ENCODE data around the gene TECPR1. TPM values are rescaled to one million over a fixed set of nuclear protein-coding genes. Genes with fewer than 3 reads are reported as not detected.

Gene TECPR1
- total and polyA plus RNA-seq, 2 experiments from 2014 or later: 4.6 to 24.4 TPM

DNA sequence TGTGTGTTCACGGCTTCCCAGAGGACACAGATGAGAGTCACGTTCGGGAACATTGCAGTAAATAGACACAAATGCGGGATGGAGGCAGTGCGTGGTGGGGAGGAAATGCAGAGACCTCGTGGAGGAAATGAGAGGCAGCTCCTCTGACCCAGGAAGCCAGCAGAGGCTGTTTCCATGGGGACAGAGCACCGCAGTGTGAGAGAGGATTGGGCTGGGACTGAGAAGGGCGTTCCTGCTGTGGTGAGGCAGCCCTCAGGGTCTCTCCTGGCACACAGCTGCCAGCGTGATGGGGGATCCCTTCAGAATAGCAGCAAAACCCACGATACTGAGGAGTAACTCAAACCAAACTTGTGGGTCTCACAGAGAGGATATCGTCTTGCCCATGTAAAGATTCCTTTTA is 62.5 kb downstream of the TECPR1 start (continued):
- TF ChIP-seq, protein P1, sequence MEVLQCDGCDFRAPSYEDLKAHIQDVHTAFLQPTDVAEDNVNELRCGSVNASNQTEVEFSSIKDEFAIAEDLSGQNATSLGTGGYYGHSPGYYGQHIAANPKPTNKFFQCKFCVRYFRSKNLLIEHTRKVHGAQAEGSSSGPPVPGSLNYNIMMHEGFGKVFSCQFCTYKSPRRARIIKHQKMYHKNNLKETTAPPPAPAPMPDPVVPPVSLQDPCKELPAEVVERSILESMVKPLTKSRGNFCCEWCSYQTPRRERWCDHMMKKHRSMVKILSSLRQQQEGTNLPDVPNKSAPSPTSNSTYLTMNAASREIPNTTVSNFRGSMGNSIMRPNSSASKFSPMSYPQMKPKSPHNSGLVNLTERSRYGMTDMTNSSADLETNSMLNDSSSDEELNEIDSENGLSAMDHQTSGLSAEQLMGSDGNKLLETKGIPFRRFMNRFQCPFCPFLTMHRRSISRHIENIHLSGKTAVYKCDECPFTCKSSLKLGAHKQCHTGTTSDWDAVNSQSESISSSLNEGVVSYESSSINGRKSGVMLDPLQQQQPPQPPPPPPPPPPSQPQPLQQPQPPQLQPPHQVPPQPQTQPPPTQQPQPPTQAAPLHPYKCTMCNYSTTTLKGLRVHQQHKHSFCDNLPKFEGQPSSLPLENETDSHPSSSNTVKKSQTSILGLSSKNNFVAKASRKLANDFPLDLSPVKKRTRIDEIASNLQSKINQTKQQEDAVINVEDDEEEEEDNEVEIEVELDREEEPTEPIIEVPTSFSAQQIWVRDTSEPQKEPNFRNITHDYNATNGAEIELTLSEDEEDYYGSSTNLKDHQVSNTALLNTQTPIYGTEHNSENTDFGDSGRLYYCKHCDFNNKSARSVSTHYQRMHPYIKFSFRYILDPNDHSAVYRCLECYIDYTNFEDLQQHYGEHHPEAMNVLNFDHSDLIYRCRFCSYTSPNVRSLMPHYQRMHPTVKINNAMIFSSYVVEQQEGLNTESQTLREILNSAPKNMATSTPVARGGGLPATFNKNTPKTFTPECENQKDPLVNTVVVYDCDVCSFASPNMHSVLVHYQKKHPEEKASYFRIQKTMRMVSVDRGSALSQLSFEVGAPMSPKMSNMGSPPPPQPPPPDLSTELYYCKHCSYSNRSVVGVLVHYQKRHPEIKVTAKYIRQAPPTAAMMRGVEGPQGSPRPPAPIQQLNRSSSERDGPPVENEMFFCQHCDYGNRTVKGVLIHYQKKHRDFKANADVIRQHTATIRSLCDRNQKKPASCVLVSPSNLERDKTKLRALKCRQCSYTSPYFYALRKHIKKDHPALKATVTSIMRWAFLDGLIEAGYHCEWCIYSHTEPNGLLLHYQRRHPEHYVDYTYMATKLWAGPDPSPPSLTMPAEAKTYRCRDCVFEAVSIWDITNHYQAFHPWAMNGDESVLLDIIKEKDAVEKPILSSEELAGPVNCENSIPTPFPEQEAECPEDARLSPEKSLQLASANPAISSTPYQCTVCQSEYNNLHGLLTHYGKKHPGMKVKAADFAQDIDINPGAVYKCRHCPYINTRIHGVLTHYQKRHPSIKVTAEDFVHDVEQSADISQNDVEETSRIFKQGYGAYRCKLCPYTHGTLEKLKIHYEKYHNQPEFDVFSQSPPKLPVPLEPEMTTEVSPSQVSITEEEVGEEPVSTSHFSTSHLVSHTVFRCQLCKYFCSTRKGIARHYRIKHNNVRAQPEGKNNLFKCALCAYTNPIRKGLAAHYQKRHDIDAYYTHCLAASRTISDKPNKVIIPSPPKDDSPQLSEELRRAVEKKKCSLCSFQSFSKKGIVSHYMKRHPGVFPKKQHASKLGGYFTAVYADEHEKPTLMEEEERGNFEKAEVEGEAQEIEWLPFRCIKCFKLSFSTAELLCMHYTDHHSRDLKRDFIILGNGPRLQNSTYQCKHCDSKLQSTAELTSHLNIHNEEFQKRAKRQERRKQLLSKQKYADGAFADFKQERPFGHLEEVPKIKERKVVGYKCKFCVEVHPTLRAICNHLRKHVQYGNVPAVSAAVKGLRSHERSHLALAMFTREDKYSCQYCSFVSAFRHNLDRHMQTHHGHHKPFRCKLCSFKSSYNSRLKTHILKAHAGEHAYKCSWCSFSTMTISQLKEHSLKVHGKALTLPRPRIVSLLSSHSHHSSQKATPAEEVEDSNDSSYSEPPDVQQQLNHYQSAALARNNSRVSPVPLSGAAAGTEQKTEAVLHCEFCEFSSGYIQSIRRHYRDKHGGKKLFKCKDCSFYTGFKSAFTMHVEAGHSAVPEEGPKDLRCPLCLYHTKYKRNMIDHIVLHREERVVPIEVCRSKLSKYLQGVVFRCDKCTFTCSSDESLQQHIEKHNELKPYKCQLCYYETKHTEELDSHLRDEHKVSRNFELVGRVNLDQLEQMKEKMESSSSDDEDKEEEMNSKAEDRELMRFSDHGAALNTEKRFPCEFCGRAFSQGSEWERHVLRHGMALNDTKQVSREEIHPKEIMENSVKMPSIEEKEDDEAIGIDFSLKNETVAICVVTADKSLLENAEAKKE (CRISPR knock-in tag; IDR thresholded peaks at IDR 0.05): no peak
- TF ChIP-seq ZNF114 (CRISPR knock-in tag; IDR thresholded peaks at IDR 0.05) (no peak), STAT1 (IDR thresholded peaks at IDR 0.05; ENCODE audit: unreplicated experiment) (no peak), POLR2AphosphoS5 (IDR thresholded peaks at IDR 0.05; ENCODE audit: low read depth) (no peak), EZH2phosphoT487 (IDR thresholded peaks at IDR 0.05; ENCODE audit: unreplicated experiment) (no peak), JUNB (IDR thresholded peaks at IDR 0.05; ENCODE audit: unreplicated experiment) (no peak), EZH2 (IDR thresholded peaks at IDR 0.05; ENCODE audit: low read depth, unreplicated experiment) (no peak), CREB1 (CRISPR knock-in tag; IDR thresholded peaks at IDR 0.05; ENCODE audit: low read depth) (no peak)

DNA sequence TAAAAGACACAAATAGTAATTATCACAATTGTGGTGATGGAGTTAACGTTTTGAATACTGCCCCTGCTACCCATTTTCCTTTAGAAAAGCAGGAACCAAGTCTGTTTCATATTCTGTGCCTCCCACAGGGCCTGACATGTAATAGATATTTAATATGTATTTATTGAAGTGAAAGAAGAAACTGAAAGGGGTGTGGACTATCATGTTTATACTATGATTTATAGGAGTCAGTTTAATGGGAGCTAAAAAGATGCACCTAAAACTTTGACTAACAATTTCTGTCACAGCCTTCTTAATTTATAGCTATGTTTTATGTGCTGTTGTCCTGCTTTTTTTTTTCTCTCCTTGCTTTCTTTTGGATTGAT is 64.9 kb downstream of the TECPR1 start:
- peaks cover 10% of the 10 kb centered on the region for H3K4me1 Mint-ChIP-seq
- no peak for DNase-seq (ENCODE audit: low spot score)
- H3K4me3 ChIP-seq: no peak overlapping the region
- peaks cover under 1% of the 10 kb centered on the region for H3K36me3 ChIP-seq (ENCODE audit: insufficient read depth)
- no peaks in the 10 kb centered on the region for H3K9me2 ChIP-seq (ENCODE audit: insufficient read depth)
- no peak overlapping the region for H3K4me3 Mint-ChIP-seq
- no peaks in the 10 kb centered on the region for H3K9me3 Mint-ChIP-seq
- no peak overlapping the region for H3K27ac ChIP-seq (ENCODE audit: low read depth)
- H4K20me1 ChIP-seq (replicated peaks; ENCODE audit: insufficient read depth): no peaks in the 10 kb centered on the region
- no peaks in the 10 kb centered on the region for H3K27me3 ChIP-seq (ENCODE audit: insufficient read depth)
- no peak overlapping the region for H3K27ac Mint-ChIP-seq
- H3F3A ChIP-seq (replicated peaks; ENCODE audit: low read depth): no peaks in the 10 kb centered on the region
- peaks cover 8% of the 10 kb centered on the region; the same call in 1 of the 2 replicates for H3K4me1 ChIP-seq (ENCODE audit: insufficient read depth)
- peaks cover 20% of the 10 kb centered on the region for H3K36me3 Mint-ChIP-seq (ENCODE audit: low read depth)
- H3K4me2 ChIP-seq: no peak overlapping the region
- no peak for ATAC-seq
- H3K27me3 Mint-ChIP-seq (ENCODE audit: insufficient read depth, low read depth, poor library complexity): no peaks in the 10 kb centered on the region
- no peak overlapping the region for H2AFZ ChIP-seq
- H3K79me2 ChIP-seq (replicated peaks; ENCODE audit: insufficient read depth): no peaks in the 10 kb centered on the region
- TF ChIP-seq CREB1 (CRISPR knock-in tag; IDR thresholded peaks at IDR 0.05; ENCODE audit: low read depth) (no peak), ETS1 (IDR thresholded peaks at IDR 0.05) (no peak), STAT1 (IDR thresholded peaks at IDR 0.05; ENCODE audit: unreplicated experiment) (no peak), POLR2AphosphoS5 (IDR thresholded peaks at IDR 0.05; ENCODE audit: low read depth) (no peak), NANOG (IDR thresholded peaks at IDR 0.05; ENCODE audit: borderline replicate concordance) (no peak), ZNF331 (CRISPR knock-in tag; IDR thresholded peaks at IDR 0.05; ENCODE audit: low read depth) (no peak), JUNB (IDR thresholded peaks at IDR 0.05; ENCODE audit: unreplicated experiment) (no peak), ZNF114 (CRISPR knock-in tag; IDR thresholded peaks at IDR 0.05) (no peak), REST (IDR thresholded peaks at IDR 0.05; ENCODE audit: unreplicated experiment) (no peak), EZH2phosphoT487 (IDR thresholded peaks at IDR 0.05; ENCODE audit: unreplicated experiment) (no peak)
- TF ChIP-seq, protein P2, sequence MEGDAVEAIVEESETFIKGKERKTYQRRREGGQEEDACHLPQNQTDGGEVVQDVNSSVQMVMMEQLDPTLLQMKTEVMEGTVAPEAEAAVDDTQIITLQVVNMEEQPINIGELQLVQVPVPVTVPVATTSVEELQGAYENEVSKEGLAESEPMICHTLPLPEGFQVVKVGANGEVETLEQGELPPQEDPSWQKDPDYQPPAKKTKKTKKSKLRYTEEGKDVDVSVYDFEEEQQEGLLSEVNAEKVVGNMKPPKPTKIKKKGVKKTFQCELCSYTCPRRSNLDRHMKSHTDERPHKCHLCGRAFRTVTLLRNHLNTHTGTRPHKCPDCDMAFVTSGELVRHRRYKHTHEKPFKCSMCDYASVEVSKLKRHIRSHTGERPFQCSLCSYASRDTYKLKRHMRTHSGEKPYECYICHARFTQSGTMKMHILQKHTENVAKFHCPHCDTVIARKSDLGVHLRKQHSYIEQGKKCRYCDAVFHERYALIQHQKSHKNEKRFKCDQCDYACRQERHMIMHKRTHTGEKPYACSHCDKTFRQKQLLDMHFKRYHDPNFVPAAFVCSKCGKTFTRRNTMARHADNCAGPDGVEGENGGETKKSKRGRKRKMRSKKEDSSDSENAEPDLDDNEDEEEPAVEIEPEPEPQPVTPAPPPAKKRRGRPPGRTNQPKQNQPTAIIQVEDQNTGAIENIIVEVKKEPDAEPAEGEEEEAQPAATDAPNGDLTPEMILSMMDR (conservative IDR thresholded peaks at IDR 0.05; ENCODE audit: low read depth in 2 of 2): no peak

Data from GM23338 (cell line).